Hepatocyte (in vitro differentiated cells): ENCODE measurements around the gene GRIK1. TPM values are rescaled to one million over a fixed set of nuclear protein-coding genes. Genes with fewer than 3 reads are reported as not detected.
A peak's percentile ranks its signal among the peaks of the same experiment; 100 is the strongest.

Source experiments
- DNase-seq: peaks from one replicate; pipeline ENCODE4 v3.0.0-alpha.2; 2016; ENCODE audit warnings: low spot score
- H2AFZ ChIP-seq: fragments of 200-600 bp; sonication (generic); 2 replicates; pipeline ENCODE4 v1.6.0; 2016; ENCODE audit warnings: antibody characterized with exemption, mild to moderate bottlenecking
- H3K27ac ChIP-seq: fragments of 200-600 bp; sonication (generic); 2 replicates; pipeline ENCODE4 v1.5.1; 2016; ENCODE audit warnings: mild to moderate bottlenecking
- H3K27me3 ChIP-seq: fragments of 200-600 bp; sonication (generic); 2 replicates; pipeline ENCODE4 v1.6.1; 2016
- H3K36me3 ChIP-seq: fragments of 200-600 bp; sonication (generic); replicated peaks from 2 replicates; pipeline ENCODE4 v1.5.1; 2016; ENCODE audit warnings: low read depth; ENCODE audit not compliant: insufficient read depth
- H3K4me1 ChIP-seq: fragments of 200-600 bp; sonication (generic); 2 replicates; pipeline ENCODE4 v1.5.1; 2016; ENCODE audit warnings: mild to moderate bottlenecking, moderate library complexity; ENCODE audit not compliant: insufficient read depth
- H3K4me2 ChIP-seq: fragments of 200-600 bp; sonication (generic); 2 replicates; pipeline ENCODE4 v1.6.0; 2016
- H3K4me3 ChIP-seq: fragments of 200-600 bp; sonication (generic); 2 replicates; pipeline ENCODE4 v1.5.1; 2016; ENCODE audit warnings: mild to moderate bottlenecking
- H3K79me2 ChIP-seq: fragments of 200-600 bp; sonication (generic); 2 replicates; pipeline ENCODE4 v1.6.0; 2017; ENCODE audit warnings: mild to moderate bottlenecking
- H3K9me2 ChIP-seq: fragments of 200-600 bp; sonication (generic); replicated peaks from 2 replicates; pipeline ENCODE4 v1.6.0; 2017; ENCODE audit warnings: mild to moderate bottlenecking; ENCODE audit not compliant: insufficient read depth
- H3K9me3 ChIP-seq: fragments of 200-600 bp; sonication (generic); 2 replicates; pipeline ENCODE4 v1.5.1; 2016; ENCODE audit warnings: low read depth, mild to moderate bottlenecking
- H4K20me1 ChIP-seq: fragments of 200-600 bp; sonication (generic); 2 replicates; pipeline ENCODE4 v1.6.0; 2016; ENCODE audit warnings: mild to moderate bottlenecking; ENCODE audit not compliant: insufficient read depth, poor library complexity, severe bottlenecking
- CTCF ChIP-seq: fragments of 200-600 bp; sonication (generic); IDR thresholded peaks from 2 replicates; pipeline ENCODE4 v1.5.1; 2016; ENCODE audit warnings: antibody characterized with exemption, mild to moderate bottlenecking; ENCODE audit not compliant: poor library complexity
- EZH2 ChIP-seq: fragments of 200-600 bp; sonication (generic); IDR thresholded peaks from 2 replicates; pipeline ENCODE4 v1.6.1; 2016; ENCODE audit warnings: antibody characterized with exemption, mild to moderate bottlenecking, borderline replicate concordance
- EZH2phosphoT487 ChIP-seq: fragments of 200-600 bp; sonication (generic); IDR thresholded peaks from one replicate; pipeline ENCODE4 v1.6.1; 2018; ENCODE audit warnings: antibody characterized with exemption, mild to moderate bottlenecking, low read depth, moderate library complexity; ENCODE audit not compliant: unreplicated experiment, severe bottlenecking
- WGBS: methylation state at CpG from one replicate; pipeline ENCODE4 v1.1.6; 2016; ENCODE audit warnings: low lambda C conversion rate; ENCODE audit errors: missing lambda C conversion rate; 5-methylcytosine and 5-hydroxymethylcytosine counted together
- polyA plus RNA-seq: library from polyadenylated mRNA; unstranded; fragments of >200 nt; fragmentation: Nextera tagmentation; extraction: Ambion mirVana; gene quantifications from 2 replicates; pipeline ENCODE4 v1.2.1, GENCODE V29; 2016
- total RNA-seq: library from RNA; depleted of rRNA; stranded (reverse); fragments of >200 nt; gene quantifications from 2 replicates; pipeline ENCODE4 v1.2.3, GENCODE V29; 2014

The GRIK1 gene
- total and polyA plus RNA-seq, 2 experiments from 2014 or later, result 0.77 to 2.3 TPM

GRCh38 chr21:29499734-29500343, 440.0 kb downstream of the GRIK1 start:
- Histone ChIP-seq H4K20me1 (no peaks in the 10 kb centered on the region), H3K27me3 (no peaks in the 10 kb centered on the region), H3K9me2 (no peaks in the 10 kb centered on the region), H2AFZ (no peak overlapping the region), H3K27ac (no peak overlapping the region), H3K9me3 (no peaks in the 10 kb centered on the region), H3K36me3 (no peaks in the 10 kb centered on the region), H3K4me3 (no peak overlapping the region), H3K79me2 (no peaks in the 10 kb centered on the region), H3K4me1 (no peaks in the 10 kb centered on the region), H3K4me2 (no peak overlapping the region)
- TF ChIP-seq CTCF (peak; percentile 40), EZH2phosphoT487 (no peak), EZH2 (no peak)
- no peak for DNase-seq
- WGBS, result 86% methylated on average over 10 of the region's 10 CpGs

- Histone ChIP-seq H3K27me3 (no peaks in the 10 kb centered on the region), H2AFZ (no peak overlapping the region), H3K79me2 (no peaks in the 10 kb centered on the region), H3K9me2 (no peaks in the 10 kb centered on the region), H3K36me3 (no peaks in the 10 kb centered on the region), H3K27ac (no peak overlapping the region), H3K4me2 (no peak overlapping the region), H3K9me3 (no peaks in the 10 kb centered on the region), H3K4me1 (no peaks in the 10 kb centered on the region), H3K4me3 (no peak overlapping the region), H4K20me1 (no peaks in the 10 kb centered on the region)
- TF ChIP-seq CTCF (no peak), EZH2phosphoT487 (no peak), EZH2 (no peak)
- 100% methylated on average over 4 of the region's 4 CpGs for WGBS
- DNase-seq, result no peak
Measured at GRCh38 chr21:29499229-29499628, 440.6 kb downstream of the GRIK1 start.

GRCh38 chr21:29496337-29496736, 443.5 kb downstream of the GRIK1 start:
- no peaks in the 10 kb centered on the region for H3K4me1 ChIP-seq

More at GRCh38 chr21:29496337-29496736, 443.5 kb downstream of the GRIK1 start:
- H3K4me3 ChIP-seq, result no peak overlapping the region
- H4K20me1 ChIP-seq, result no peaks in the 10 kb centered on the region
- no peaks in the 10 kb centered on the region for H3K27me3 ChIP-seq
- no peak overlapping the region for H2AFZ ChIP-seq
- DNase-seq, result no peak
- no peaks in the 10 kb centered on the region for H3K9me2 ChIP-seq
- H3K36me3 ChIP-seq, result no peaks in the 10 kb centered on the region
- no peak for TF ChIP-seq CTCF
- no peak for TF ChIP-seq EZH2phosphoT487
- TF ChIP-seq EZH2, result no peak
- no peaks in the 10 kb centered on the region for H3K9me3 ChIP-seq
- H3K27ac ChIP-seq, result no peak overlapping the region
- 68% methylated on average over 1 of the region's 1 CpG for WGBS
- H3K79me2 ChIP-seq, result no peaks in the 10 kb centered on the region
- H3K4me2 ChIP-seq, result no peak overlapping the region
